HL-60 (cell line): Measurements from ENCODE around the gene MPV17L2.

Experiments used
- TF ChIP-seq, protein P1 (sequence below): IDR thresholded peaks from one replicate; pipeline ENCODE4 v1.5.1; 2011; ENCODE audit warnings: low read length, control low read depth, inconsistent platforms; ENCODE audit not compliant: insufficient read depth
- TF ChIP-seq, protein P2 (sequence below): IDR thresholded peaks from 2 replicates; pipeline ENCODE4 v1.6.1; 2012; ENCODE audit warnings: low read depth; ENCODE audit not compliant: insufficient replicate concordance

DNA sequence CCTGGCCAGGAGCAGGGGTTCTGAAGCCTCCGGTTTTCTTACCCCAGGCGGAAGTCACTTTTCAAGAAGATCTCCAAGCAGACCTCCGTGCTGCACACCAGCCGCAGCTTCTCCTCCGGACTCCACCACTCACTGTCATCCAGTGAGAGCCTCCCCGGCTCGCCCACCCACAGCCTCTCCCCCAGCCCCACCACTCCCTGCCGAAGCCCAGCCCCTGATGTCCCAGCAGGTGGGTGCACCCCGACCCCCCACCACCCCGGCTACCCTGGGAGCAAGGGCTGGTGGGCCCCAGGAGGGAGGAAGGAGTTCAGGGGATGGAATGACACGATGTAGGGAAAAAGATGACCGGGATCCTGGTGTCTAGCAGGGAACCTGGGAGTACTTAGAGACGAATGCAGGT is 45.6 kb upstream of the MPV17L2 start:
- TF ChIP-seq, protein P1, sequence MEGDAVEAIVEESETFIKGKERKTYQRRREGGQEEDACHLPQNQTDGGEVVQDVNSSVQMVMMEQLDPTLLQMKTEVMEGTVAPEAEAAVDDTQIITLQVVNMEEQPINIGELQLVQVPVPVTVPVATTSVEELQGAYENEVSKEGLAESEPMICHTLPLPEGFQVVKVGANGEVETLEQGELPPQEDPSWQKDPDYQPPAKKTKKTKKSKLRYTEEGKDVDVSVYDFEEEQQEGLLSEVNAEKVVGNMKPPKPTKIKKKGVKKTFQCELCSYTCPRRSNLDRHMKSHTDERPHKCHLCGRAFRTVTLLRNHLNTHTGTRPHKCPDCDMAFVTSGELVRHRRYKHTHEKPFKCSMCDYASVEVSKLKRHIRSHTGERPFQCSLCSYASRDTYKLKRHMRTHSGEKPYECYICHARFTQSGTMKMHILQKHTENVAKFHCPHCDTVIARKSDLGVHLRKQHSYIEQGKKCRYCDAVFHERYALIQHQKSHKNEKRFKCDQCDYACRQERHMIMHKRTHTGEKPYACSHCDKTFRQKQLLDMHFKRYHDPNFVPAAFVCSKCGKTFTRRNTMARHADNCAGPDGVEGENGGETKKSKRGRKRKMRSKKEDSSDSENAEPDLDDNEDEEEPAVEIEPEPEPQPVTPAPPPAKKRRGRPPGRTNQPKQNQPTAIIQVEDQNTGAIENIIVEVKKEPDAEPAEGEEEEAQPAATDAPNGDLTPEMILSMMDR: no peak
- TF ChIP-seq, protein P2, sequence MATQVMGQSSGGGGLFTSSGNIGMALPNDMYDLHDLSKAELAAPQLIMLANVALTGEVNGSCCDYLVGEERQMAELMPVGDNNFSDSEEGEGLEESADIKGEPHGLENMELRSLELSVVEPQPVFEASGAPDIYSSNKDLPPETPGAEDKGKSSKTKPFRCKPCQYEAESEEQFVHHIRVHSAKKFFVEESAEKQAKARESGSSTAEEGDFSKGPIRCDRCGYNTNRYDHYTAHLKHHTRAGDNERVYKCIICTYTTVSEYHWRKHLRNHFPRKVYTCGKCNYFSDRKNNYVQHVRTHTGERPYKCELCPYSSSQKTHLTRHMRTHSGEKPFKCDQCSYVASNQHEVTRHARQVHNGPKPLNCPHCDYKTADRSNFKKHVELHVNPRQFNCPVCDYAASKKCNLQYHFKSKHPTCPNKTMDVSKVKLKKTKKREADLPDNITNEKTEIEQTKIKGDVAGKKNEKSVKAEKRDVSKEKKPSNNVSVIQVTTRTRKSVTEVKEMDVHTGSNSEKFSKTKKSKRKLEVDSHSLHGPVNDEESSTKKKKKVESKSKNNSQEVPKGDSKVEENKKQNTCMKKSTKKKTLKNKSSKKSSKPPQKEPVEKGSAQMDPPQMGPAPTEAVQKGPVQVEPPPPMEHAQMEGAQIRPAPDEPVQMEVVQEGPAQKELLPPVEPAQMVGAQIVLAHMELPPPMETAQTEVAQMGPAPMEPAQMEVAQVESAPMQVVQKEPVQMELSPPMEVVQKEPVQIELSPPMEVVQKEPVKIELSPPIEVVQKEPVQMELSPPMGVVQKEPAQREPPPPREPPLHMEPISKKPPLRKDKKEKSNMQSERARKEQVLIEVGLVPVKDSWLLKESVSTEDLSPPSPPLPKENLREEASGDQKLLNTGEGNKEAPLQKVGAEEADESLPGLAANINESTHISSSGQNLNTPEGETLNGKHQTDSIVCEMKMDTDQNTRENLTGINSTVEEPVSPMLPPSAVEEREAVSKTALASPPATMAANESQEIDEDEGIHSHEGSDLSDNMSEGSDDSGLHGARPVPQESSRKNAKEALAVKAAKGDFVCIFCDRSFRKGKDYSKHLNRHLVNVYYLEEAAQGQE: no peak
